HG03045 (cell line): Measurements from ENCODE around the gene STX18.

Source experiments
- ATAC-seq: cut with Tn5 transposase; IDR thresholded peaks from one replicate; pipeline ENCODE4 v1.9.1; 2021; ENCODE audit warnings: mild to moderate bottlenecking, moderate library complexity; ENCODE audit not compliant: unreplicated experiment

Gene STX18

GRCh38 chr4:4387531-4388310 is 154.1 kb downstream of the STX18 start:
- ATAC-seq = no peak

GRCh38 chr4:4386736-4387392 is 155.0 kb downstream of the STX18 start, which contains the start of gene NSG1:
Gene NSG1, plus strand, starts transcription at chr4:4387102. Its CDS starts 528 bp downstream, at chr4:4387630.
- no peak for ATAC-seq

GRCh38 chr4:4386296-4386735 is 155.5 kb downstream of the STX18 start:
- ATAC-seq = no peak

GRCh38 chr4:4385729-4386295 is 156.0 kb downstream of the STX18 start:
- no peak for ATAC-seq

- ATAC-seq = no peak
These were observed 157.0 kb downstream of the STX18 start for GRCh38 chr4:4384837-4385236.

- no peak for ATAC-seq
These were observed 158.8 kb downstream of the STX18 start for GRCh38 chr4:4383085-4383484.

- no peak for ATAC-seq
These were observed 162.2 kb downstream of the STX18 start for GRCh38 chr4:4379540-4380087.

GRCh38 chr4:4377732-4378460 is 164.0 kb downstream of the STX18 start:
- no peak for ATAC-seq

GRCh38 chr4:4377191-4377590 is 164.7 kb downstream of the STX18 start:
- no peak for ATAC-seq

GRCh38 chr4:4376074-4376473 is 165.8 kb downstream of the STX18 start:
- ATAC-seq = no peak

- ATAC-seq = no peak
These were observed 167.3 kb downstream of the STX18 start for GRCh38 chr4:4374388-4375098.
